Measurements from ENCODE around the gene SRMS. TPM values are rescaled to one million over a fixed set of nuclear protein-coding genes. Genes with fewer than 3 reads are reported as not detected.

Gene SRMS
- total RNA-seq, 4 donors from 2014 or later = not detected

- TF ChIP-seq CTCF (IDR thresholded peaks at IDR 0.05; ENCODE audit: low read depth) = no peak
These were observed 13.1 kb downstream of the SRMS start for GRCh38 chr20:63534427-63534830.

- no peak for TF ChIP-seq CTCF (IDR thresholded peaks at IDR 0.05; ENCODE audit: low read depth)
These were observed 13.6 kb downstream of the SRMS start for GRCh38 chr20:63533871-63534393.

- no peak for TF ChIP-seq CTCF (IDR thresholded peaks at IDR 0.05; ENCODE audit: low read depth)
These were observed 14.2 kb downstream of the SRMS start for GRCh38 chr20:63533388-63533787.

GRCh38 chr20:63532449-63532971 lies 15.0 kb downstream of the SRMS start:
- no peak for TF ChIP-seq CTCF (IDR thresholded peaks at IDR 0.05; ENCODE audit: low read depth)

GRCh38 chr20:63531686-63532448 lies 15.7 kb downstream of the SRMS start:
- no peak for TF ChIP-seq CTCF (IDR thresholded peaks at IDR 0.05; ENCODE audit: low read depth)

GRCh38 chr20:63530788-63531160 lies 16.8 kb downstream of the SRMS start:
- TF ChIP-seq CTCF (IDR thresholded peaks at IDR 0.05; ENCODE audit: low read depth) = no peak

- TF ChIP-seq CTCF (IDR thresholded peaks at IDR 0.05; ENCODE audit: low read depth) = no peak
These were observed 17.4 kb downstream of the SRMS start for GRCh38 chr20:63529861-63530787.
